ENCODE measurements around the gene CADM2. TPM values are rescaled to one million over a fixed set of nuclear protein-coding genes. Genes with fewer than 3 reads are reported as not detected.
"Not testable (repeated sequence)": the region's sequence is repeated elsewhere in the genome, so short reads cannot be mapped to it uniquely, and the experiment has no call there.

The CADM2 gene
- total RNA-seq, 2 donors from 2014 or later = 0.28 to 0.57 TPM

DNA sequence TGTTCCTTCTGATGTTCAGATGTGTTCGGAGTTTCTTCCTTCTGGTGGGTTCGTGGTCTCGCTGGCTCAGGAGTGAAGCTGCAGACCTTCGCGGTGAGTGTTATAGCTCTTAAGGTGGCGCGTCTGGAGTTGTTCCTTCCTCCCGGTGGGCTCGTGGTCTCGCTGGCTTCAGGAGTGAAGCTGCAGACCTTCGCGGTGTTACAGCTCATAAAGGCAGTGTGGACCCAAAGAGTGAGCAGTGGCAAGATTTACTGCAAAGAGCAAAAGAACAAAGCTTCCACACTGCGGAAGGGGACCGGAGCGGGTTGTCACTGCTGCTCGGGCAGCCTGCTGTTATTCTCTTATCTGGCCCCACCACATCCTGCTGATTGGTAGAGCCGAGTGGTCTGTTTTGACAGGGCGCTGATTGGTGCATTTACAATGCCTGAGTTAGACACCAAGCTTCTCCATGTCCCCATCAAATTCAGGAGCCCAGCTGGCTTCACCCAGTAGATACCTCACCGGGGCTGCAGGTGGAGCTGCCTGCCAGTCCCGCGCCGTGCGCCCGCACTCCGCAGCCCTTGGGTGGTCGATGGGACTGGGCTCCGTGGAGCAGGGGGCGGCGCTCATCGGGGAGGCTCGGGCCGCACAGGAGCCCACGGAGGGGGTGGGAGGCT is 545.5 kb downstream of the CADM2 start:
- DNase-seq (ENCODE audit: low spot score); intact Hi-C loops (cut with DNase I): not testable (repeated sequence)

GRCh38 chr3:85504785-85505511 is 546.2 kb downstream of the CADM2 start:
- DNase-seq (ENCODE audit: low spot score); intact Hi-C loops (cut with DNase I): not testable (repeated sequence)

DNA sequence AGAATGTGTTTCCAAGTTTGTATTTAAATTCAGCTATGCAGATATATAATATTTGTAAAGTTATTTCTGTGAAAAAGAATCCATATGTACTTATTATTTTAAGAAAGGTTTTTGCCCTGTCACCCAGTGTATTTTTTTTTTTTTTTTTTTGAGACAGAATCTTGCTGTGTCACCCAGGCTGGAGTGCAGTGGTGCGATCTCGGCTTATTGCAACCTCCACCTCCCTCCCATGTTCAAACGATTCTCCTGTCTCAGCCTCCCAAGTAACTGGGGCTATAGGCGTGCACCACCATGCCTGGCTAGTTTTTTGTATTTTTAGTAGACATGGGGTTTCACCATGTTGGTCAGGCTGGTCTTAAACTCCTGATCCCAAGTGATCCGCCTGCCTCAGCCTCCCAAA is 548.3 kb downstream of the CADM2 start:
- intact Hi-C loops (cut with DNase I); DNase-seq (ENCODE audit: low spot score): not testable (repeated sequence)

GRCh38 chr3:85508659-85509058 is 549.9 kb downstream of the CADM2 start:
- no peak for DNase-seq (ENCODE audit: low spot score)
- intact Hi-C loops (cut with DNase I) = no loop called here

DNA sequence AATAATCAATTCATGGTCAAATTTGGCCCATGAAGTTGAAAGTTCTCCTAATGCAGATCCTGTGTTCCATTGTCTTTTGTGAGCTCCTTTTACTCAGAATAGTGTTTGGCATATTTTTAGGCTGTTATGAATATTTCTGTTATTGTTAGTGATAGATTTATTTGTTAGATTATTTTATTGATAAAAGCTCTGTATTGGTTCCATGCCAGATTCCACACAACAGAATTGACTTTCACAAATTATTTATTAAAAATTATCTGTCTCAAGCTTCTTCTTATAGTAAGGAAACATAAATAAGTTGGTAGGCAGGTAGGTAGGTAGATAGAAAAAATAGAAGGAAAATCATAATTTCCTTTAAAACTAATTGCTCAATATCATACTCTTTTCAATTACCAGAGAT is 557.4 kb downstream of the CADM2 start:
- intact Hi-C loops (cut with DNase I) = no loop called here
- no peak for DNase-seq (ENCODE audit: low spot score)

- no peak for DNase-seq (ENCODE audit: low spot score)
- intact Hi-C loops (cut with DNase I) = no loop called here
These were observed 565.3 kb downstream of the CADM2 start for GRCh38 chr3:85524104-85524503.

DNA sequence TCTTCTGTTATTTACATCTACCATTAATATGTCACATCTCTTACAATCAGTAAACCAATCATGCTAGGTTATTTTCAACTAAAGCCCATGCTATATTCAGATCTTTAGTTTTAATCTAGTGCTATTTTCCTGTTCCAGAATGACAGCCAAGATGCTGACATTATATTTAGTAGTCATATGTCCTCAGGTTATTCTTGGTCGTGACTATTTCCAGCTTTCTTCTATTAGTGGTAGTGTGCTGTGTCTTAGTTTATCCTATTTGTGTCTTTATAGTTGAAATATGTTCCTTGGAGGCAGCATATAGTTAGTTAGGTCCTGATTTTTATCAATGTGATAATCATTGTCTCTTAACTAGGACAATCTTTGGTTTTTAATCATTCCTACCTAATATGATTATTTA is 566.5 kb downstream of the CADM2 start:
- intact Hi-C loops (cut with DNase I) = no loop called here
- no peak for DNase-seq (ENCODE audit: low spot score)

DNA sequence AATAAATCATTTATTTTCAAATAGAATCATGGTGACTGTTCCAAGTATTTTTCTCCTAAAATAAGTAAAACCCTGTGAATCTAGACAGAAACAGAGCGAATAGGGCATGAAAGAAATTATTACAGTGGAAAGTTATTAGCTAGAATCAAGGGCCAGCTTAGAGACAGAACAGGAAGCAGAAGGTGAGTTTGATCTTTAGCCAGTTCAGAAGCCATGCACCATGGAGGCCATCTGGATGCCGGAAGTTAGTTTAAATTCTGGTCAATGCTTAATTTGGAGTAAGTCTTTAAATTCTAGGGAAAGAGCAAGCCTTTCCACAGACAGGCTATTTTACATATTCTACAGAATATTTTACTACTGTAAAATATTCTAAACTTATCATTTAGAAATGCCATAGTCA is 574.8 kb downstream of the CADM2 start:
- intact Hi-C loops (cut with DNase I) = no loop called here
- no peak for DNase-seq (ENCODE audit: low spot score)

DNA sequence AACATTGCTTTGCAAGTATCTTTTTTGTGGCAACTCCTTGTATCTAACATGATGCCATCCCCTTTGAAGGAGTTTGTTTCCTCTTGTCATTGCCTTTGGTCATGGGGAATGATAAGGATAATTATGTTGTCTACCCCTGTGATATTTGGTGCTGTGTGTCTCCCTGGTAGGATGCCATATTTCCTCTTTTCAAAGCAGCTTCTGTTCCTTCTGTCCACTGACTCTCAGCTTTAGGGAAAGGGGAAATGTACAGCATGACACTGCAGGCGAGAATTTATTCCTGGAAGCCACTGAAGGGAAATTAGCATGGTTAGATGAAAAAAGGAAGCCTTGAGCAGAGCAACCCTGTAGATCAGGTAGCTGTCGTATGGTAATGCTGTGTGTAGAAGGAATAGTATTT is 576.7 kb downstream of the CADM2 start:
- DNase-seq (ENCODE audit: low spot score) = no peak
- intact Hi-C loops (cut with DNase I) = no loop called here

GRCh38 chr3:85539232-85539631 is 580.4 kb downstream of the CADM2 start:
- intact Hi-C loops (cut with DNase I) = no loop called here

DNA sequence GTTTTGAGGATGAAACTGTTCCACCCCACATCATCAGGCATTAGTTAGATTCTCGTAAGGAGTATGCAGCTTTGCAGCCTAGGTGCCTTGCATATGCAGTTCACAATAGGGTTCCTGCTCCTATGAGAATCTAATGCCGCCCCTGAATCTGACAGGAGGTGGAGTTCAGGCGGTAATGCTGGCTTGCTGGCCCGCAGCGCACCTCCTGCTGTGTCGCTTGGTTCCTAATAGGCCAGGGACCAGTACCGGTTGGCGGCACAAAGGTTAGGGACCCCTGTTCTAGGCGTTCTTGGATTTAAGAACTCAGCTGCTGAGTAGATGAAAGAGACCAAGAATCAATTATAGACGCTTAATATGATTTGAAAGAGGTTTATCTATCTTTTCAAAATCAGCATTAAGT is 595.4 kb downstream of the CADM2 start:
- intact Hi-C loops (cut with DNase I) = no loop called here
- DNase-seq (ENCODE audit: low spot score) = no peak

More at GRCh38 chr3:85539232-85539631, 580.4 kb downstream of the CADM2 start:
- no peak for DNase-seq (ENCODE audit: low spot score)

GRCh38 chr3:85560088-85560785 is 601.4 kb downstream of the CADM2 start:
- intact Hi-C loops (cut with DNase I) = no loop called here
- no peak for DNase-seq (ENCODE audit: low spot score)

DNA sequence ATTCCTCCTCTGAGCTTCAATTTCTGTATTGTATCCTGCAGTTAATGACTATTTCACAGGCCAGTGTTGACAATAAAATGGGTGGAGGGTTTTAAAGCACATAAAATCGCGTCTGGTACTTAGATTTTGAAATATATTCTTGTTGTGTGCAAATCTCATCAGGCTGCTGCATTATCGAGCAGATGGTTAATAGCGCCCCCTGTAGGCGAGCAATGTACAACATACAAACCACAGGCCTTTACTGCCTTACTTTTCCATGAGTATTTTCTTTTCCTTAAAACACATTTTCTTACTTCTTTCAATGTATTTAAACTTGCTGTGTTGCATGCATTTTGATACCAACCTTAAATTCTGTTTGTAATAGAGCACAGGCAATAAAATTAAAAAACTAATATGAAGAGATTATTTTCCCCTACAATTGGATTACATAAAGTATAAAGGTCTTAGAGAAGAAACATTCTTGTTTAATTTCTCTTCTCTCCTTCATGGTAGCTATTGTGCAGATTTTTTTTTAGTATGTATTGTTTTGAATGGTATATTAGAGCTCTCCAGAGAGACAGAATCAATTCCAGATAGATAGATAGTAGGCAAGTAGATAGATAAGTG is 608.4 kb downstream of the CADM2 start:
- intact Hi-C loops (cut with DNase I) = no loop called here
- DNase-seq (ENCODE audit: low spot score) = no peak

DNA sequence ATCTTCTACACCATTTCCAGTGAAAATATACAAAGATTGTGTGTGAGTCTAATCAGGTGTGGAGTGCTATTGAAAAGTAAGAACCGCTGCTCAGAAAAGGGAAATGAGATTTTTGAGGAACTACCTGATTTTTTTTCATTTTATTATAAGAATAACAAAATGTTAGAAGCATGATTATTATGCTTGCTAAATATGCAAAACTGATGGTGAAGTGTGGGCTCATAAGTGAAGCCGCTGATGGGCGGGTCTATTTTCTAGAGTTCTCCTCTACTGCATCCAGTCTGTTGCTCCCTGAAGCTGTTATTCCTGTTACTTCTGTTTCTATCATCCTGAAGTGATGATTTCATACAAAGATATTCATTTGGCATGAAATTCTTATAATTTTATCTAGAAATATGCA is 612.0 kb downstream of the CADM2 start:
- DNase-seq (ENCODE audit: low spot score) = no peak
- intact Hi-C loops (cut with DNase I) = no loop called here

- no peak for DNase-seq (ENCODE audit: low spot score)
- intact Hi-C loops (cut with DNase I) = no loop called here
These were observed 613.0 kb downstream of the CADM2 start for GRCh38 chr3:85571835-85572234.

DNA sequence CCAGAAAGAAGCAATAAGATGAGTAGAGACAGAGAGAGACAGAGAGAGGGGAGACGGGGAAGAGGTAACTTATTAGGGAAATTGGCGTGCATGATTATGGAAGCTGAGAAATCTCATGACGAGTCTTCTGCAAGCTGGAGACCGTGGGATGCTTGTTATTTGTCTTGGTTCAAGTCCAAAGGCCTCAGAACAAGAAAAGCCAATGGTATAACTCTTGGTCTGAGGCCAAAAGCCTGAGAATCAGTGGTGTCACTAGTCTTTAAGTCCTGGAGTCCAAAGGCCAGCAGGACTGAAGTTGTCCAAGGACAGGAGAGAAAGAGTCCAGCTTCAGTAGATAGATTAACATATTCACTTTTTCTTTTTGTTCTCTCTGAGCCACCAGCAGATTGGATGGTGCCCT is 613.6 kb downstream of the CADM2 start:
- intact Hi-C loops (cut with DNase I) = no loop called here
- DNase-seq (ENCODE audit: low spot score) = no peak

DNA sequence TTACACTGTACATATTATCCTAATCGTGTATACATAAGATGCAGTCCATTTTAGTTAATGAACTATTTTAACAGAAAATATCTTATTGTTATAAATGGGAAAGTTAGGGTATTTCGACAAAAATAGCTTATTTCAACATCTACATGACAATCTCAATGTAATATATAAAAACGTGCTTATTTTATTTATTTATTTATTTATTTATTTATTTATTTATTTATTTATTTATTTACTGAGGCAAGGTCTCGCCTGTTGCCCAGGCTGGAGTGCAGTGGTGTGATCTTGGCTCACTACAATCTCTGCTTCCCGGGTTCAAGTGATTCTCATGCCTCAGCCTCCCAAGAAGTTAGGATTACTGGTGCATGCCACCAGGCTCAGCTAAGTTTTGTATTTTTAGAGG is 614.2 kb downstream of the CADM2 start:
- no peak for DNase-seq (ENCODE audit: low spot score)
- intact Hi-C loops (cut with DNase I) = no loop called here

DNA sequence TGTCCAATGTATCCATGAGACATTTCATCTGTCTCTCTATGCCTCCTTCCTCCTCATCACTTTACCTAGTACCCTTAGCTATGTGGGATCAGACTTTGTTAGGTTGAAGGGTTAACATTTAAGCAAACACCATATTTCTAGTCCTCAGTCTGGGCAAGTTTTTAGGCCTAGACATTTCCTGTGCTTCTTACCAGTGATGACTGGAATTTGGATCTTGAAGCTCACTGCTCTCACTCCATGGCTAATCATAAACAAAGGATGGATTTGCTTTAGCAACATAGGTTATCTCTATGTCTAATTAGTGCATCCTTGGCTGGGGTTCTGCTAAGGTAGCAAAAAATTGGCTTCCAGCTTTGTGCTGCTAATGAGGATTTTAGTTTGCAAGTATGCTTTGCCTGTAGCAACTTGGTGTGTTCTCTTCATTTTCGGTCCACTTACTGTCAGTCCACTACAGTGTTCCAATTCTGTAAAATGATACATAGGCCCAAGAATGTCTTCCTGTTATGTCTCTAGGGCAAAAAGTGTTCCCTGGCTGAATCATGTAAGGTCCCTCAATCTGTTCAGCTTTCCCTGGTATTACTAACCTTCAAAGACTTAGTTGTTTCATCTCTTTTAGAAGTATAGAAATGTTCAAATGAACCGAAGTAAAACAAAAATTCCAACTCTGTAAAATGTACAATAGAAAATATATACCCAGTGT is 615.4 kb downstream of the CADM2 start:
- intact Hi-C loops (cut with DNase I) = no loop called here
- no peak for DNase-seq (ENCODE audit: low spot score)

GRCh38 chr3:85576091-85576690 is 617.4 kb downstream of the CADM2 start:
- DNase-seq (ENCODE audit: low spot score) = no peak
- intact Hi-C loops (cut with DNase I) = no loop called here

All from posterior vena cava (tissue), 2 donors.